HCT116 (cell line): ENCODE data around the gene FAR2. TPM values are rescaled to one million over a fixed set of nuclear protein-coding genes. Genes with fewer than 3 reads are reported as not detected.

Source experiments
- ATAC-seq: fragments of 200-7000 bp; cut with Tn5 transposase; 2 replicates; pipeline ENCODE4 v1.9.1; 2020; ENCODE audit warnings: mild to moderate bottlenecking, moderate library complexity
- BruUV-seq: library from RNA; stranded (reverse); fragments of 400-500 nt; replicated peaks from 2 replicates; lab custom pipeline; 2021; lab: Mats Ljungman, UMichigan
- CTCF ChIA-PET: fragments of 300-600 bp; sonication (Branson Sonifier 250); formaldehyde crosslinking; loops from one replicate; lab custom pipeline; 2021; ENCODE audit warnings: antibody characterized with exemption; lab: Charles Lee
- POLR2A ChIA-PET: fragments of 300-600, 350-600 bp; sonication (Branson Sonifier 250); formaldehyde crosslinking; loops from one replicate; lab custom pipeline; 2021; ENCODE audit warnings: antibody characterized with exemption; lab: Charles Lee
- RAD21 ChIA-PET, 2 experiments: fragments of 300-600 bp; sonication (Branson Sonifier 250); formaldehyde crosslinking; loops; one replicate each; lab custom pipeline; 2023; ENCODE audit warnings: low total read pairs in 2 of 2; ENCODE audit not compliant: uncharacterized antibody in 2 of 2, unreplicated experiment in 2 of 2, low non-redundant PET in 1 of 2; lab: Charles Lee
- DNase-seq: peaks from one replicate; pipeline ENCODE4 v3.0.0-alpha.2; 2010; ENCODE audit warnings: low read depth, low spot score
- H2AFZ ChIP-seq: fragments of 200-600 bp; shearing (Covaris generic), sonication (generic); 2 replicates; pipeline ENCODE4 v1.6.1; 2017; ENCODE audit warnings: low read depth, mixed run types, mixed read lengths, antibody characterized with exemption, low read length; ENCODE audit not compliant: poor library complexity, severe bottlenecking
- H3K27ac ChIP-seq: 2 replicates; pipeline ENCODE4 v1.5.1; 2012; ENCODE audit warnings: low read depth, low read length
- H3K27me3 ChIP-seq: fragments of 200-600 bp; sonication (generic); 2 replicates; pipeline ENCODE4 v1.6.1; 2016; ENCODE audit warnings: mixed run types, low read length, mixed read lengths; ENCODE audit not compliant: insufficient read depth
- H3K36me3 ChIP-seq, 2 experiments: fragments of 200-500 bp in 1 of 2; fragments of 200-600 bp in 1 of 2; sonication (Bioruptor generic) in 1 of 2; sonication (generic) in 1 of 2; 2 replicates each; pipeline versions ENCODE4 v1.5.1 to v1.6.1; 2014 to 2016; ENCODE audit warnings: low read length in 2 of 2, inconsistent platforms in 1 of 2, mixed read lengths in 1 of 2, mixed run types in 1 of 2; ENCODE audit not compliant: insufficient read depth in 2 of 2, control insufficient read depth in 1 of 2
- H3K4me1 ChIP-seq, 2 experiments: fragments of 200-600 bp in 1 of 2; sonication (generic) in 1 of 2; 2 replicates each; pipeline versions ENCODE4 v1.5.1 to v1.6.1; 2012 to 2017; ENCODE audit warnings: low read length in 2 of 2, inconsistent platforms in 1 of 2, mild to moderate bottlenecking in 1 of 2, mixed read lengths in 1 of 2, mixed run types in 1 of 2, moderate library complexity in 1 of 2; ENCODE audit not compliant: insufficient read depth in 2 of 2, control insufficient read depth in 1 of 2
- H3K4me2 ChIP-seq: fragments of 200-600 bp; sonication (generic); 2 replicates; pipeline ENCODE4 v1.6.1; 2017; ENCODE audit warnings: mixed run types, low read length, mixed read lengths
- H3K4me3 ChIP-seq, 2 experiments: fragments of 200-600 bp in 1 of 2; sonication (generic) in 1 of 2; replicated peaks in 1 of 2; 2 replicates each; pipeline ENCODE4 v1.5.1; 2011 to 2016; ENCODE audit warnings: low read length in 2 of 2, control low read depth in 1 of 2, low read depth in 1 of 2, mild to moderate bottlenecking in 1 of 2, mixed read lengths in 1 of 2, mixed run types in 1 of 2
- H3K79me2 ChIP-seq: fragments of 200-600 bp; sonication (generic); 2 replicates; pipeline ENCODE4 v1.6.1; 2017; ENCODE audit warnings: mild to moderate bottlenecking, mixed run types, low read length, moderate library complexity, mixed read lengths; ENCODE audit not compliant: insufficient read depth
- H3K9ac ChIP-seq: fragments of 200-600 bp; sonication (generic); 2 replicates; pipeline ENCODE4 v1.6.1; 2016; ENCODE audit warnings: low read length, mixed read lengths
- H3K9me2 ChIP-seq: fragments of 200-600 bp; sonication (generic), shearing (Covaris generic); 2 replicates; pipeline ENCODE4 v1.6.1; 2017; ENCODE audit warnings: mixed run types, mild to moderate bottlenecking, moderate library complexity; ENCODE audit not compliant: insufficient read depth
- H3K9me3 ChIP-seq, 2 experiments: fragments of 200-500 bp in 1 of 2; fragments of 200-600 bp in 1 of 2; sonication (Bioruptor generic) in 1 of 2; sonication (generic) in 1 of 2; 2 replicates each; pipeline ENCODE4 v1.6.1; 2014 to 2017; ENCODE audit warnings: low read length in 2 of 2, mixed read lengths in 2 of 2, inconsistent platforms in 1 of 2, low read depth in 1 of 2, mild to moderate bottlenecking in 1 of 2, mixed run types in 1 of 2, moderate library complexity in 1 of 2; ENCODE audit not compliant: control insufficient read depth in 1 of 2, insufficient read depth in 1 of 2
- H4K20me1 ChIP-seq: fragments of 200-600 bp; sonication (generic), shearing (Covaris generic); 2 replicates; pipeline ENCODE4 v1.6.1; 2017; ENCODE audit warnings: mixed run types, mild to moderate bottlenecking, moderate library complexity; ENCODE audit not compliant: insufficient read depth
- ATF3 ChIP-seq: IDR thresholded peaks from 2 replicates; pipeline ENCODE4 v1.6.1; 2012
- CBX3 ChIP-seq: IDR thresholded peaks from 2 replicates; pipeline ENCODE4 v1.6.1; 2012; ENCODE audit warnings: low read depth
- CEBPB ChIP-seq: IDR thresholded peaks from 2 replicates; pipeline ENCODE4 v1.6.1; 2012; ENCODE audit warnings: low read depth
- EGR1 ChIP-seq: IDR thresholded peaks from 2 replicates; pipeline ENCODE4 v1.6.1; 2012; ENCODE audit warnings: low read depth
- ELF1 ChIP-seq: IDR thresholded peaks from 2 replicates; pipeline ENCODE4 v1.6.1; 2012; ENCODE audit warnings: low read depth, borderline replicate concordance
- EZH2 ChIP-seq: fragments of 200-600 bp; sonication (generic); IDR thresholded peaks from 2 replicates; pipeline ENCODE4 v1.6.1; 2017; ENCODE audit warnings: antibody characterized with exemption, mixed run types
- EZH2phosphoT487 ChIP-seq: fragments of 200-600 bp; IDR thresholded peaks from 2 replicates; pipeline ENCODE4 v1.6.1; 2018; ENCODE audit warnings: antibody characterized with exemption, borderline replicate concordance
- JUND ChIP-seq: IDR thresholded peaks from 2 replicates; pipeline ENCODE4 v1.6.1; 2012
- POLR2AphosphoS5 ChIP-seq: IDR thresholded peaks from 2 replicates; pipeline ENCODE4 v1.6.1; 2011; ENCODE audit warnings: mild to moderate bottlenecking, low read depth, low read length, moderate library complexity
- RAD21 ChIP-seq: IDR thresholded peaks from 2 replicates; pipeline ENCODE4 v1.6.1; 2012; ENCODE audit warnings: low read depth, mild to moderate bottlenecking
- SRF ChIP-seq: IDR thresholded peaks from 2 replicates; pipeline ENCODE4 v1.6.1; 2012; ENCODE audit warnings: low read depth
- YY1 ChIP-seq: IDR thresholded peaks from 2 replicates; pipeline ENCODE4 v1.6.1; 2011; ENCODE audit warnings: low read length, low read depth, moderate library complexity, mild to moderate bottlenecking; ENCODE audit not compliant: insufficient replicate concordance; ENCODE audit errors: extremely low read depth
- ZFX ChIP-seq: fragments of 450-650 bp; IDR thresholded peaks from 2 replicates; pipeline ENCODE4 v1.6.1; 2017
- ZNF274 ChIP-seq: fragments of 200-500 bp; sonication (Bioruptor generic); IDR thresholded peaks from 2 replicates; pipeline ENCODE4 v1.6.1; 2014; ENCODE audit warnings: mild to moderate bottlenecking, low read depth, low read length, inconsistent platforms
- intact Hi-C: fragments of 100-400 bp; cut with micrococcal nuclease; formaldehyde crosslinking; loops from 2 replicates; pipeline ENCODE4 v1.10.0; 2022
- total RNA-seq: library from RNA; stranded (reverse); gene quantifications from one replicate; pipeline ENCODE4 v1.2.1, GENCODE V29; 2021; ENCODE audit not compliant: unreplicated experiment
- TF ChIP-seq, protein P1 (sequence below): IDR thresholded peaks from 2 replicates; pipeline ENCODE4 v1.6.1; 2012
- TF ChIP-seq, protein P2 (sequence below): IDR thresholded peaks from 2 replicates; pipeline ENCODE4 v1.6.1; 2012; ENCODE audit warnings: low read depth

Gene FAR2
- total RNA-seq, 1 experiment from 2014 or later: 9.7 TPM

DNA sequence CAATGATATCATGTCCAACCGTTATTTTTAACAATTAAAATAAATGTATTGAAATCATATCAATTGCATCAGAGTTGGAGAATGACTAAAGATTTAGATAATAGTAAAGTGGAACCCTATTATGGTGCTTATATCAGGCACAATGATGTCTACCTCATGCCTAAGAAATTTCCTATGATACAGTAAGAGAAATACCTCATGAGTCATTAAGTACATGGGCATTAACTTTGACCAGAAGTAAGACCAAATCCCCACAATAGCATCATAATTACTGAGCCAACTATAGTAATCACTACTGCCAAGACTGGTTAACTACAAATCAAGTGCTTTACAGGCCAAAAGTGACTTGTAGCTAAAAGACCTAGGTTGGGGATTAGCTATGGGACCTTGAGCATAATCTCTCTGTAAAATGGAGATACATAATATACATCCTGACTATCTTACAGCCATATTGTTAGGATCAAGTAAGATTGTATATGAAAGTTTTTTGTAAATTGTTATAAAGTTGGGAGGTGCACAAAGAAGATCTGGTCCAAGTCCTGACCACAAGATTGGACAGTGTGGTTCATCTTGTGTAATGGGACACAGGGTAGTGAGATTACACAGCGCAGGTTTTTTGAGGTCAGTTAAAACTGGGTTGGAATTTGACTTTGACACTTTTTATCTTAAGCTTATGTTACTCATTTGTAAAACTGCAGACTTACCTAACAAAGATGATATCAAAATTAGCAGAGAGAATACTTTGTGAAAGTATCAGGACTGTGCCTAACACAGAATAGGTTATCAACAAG lies 171.4 kb downstream of the FAR2 start:
- H3K9me3 ChIP-seq: no peaks in the 10 kb centered on the region
- no peak overlapping the region for H3K27ac ChIP-seq
- ATAC-seq: no peak
- H3K36me3 ChIP-seq: no peaks in the 10 kb centered on the region
- H3K79me2 ChIP-seq: no peaks in the 10 kb centered on the region
- peaks cover 0 to 15% of the 10 kb centered on the region in 2 experiments; a peak in 2 of 4 replicates for H3K4me1 ChIP-seq
- H3K4me3 ChIP-seq: no peak overlapping the region
- DNase-seq: no peak
- no peak overlapping the region for H3K9ac ChIP-seq
- RAD21 ChIA-PET: no interaction called here
- no peaks in the 10 kb centered on the region for H4K20me1 ChIP-seq
- TF ChIP-seq ATF3 (no peak), RAD21 (no peak)
- TF ChIP-seq, all 23 proteins: peak for 0
- Histone ChIP-seq H3K27me3 (no peaks in the 10 kb centered on the region), H3K4me2 (no peak overlapping the region), H3K9me2 (no peaks in the 10 kb centered on the region), H2AFZ (no peak overlapping the region)
- BruUV-seq: no TSS peak
- POLR2A ChIA-PET: no interaction called here
- CTCF ChIA-PET: no interaction called here
- intact Hi-C loops: no loop called here

DNA sequence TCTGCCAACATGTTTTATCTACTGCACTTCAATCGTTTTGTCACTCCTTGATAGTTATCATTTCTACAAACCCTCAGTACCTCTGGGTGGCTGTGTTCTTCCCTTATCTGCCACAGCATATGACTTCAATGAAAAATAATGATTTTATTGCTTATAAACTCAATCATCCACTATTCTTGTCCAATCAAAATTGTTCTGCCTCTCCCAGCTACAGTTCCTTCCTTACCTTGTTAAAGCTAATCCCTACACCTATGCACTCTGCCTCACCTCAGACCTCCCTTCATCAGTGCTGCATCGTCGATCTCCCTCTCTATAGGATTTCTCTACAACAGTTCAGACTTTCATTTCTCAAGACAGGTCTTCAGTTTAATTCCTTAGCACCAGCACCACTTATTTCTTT lies 173.1 kb downstream of the FAR2 start:
- CTCF ChIA-PET: no interaction called here
- Histone ChIP-seq H3K79me2 (no peaks in the 10 kb centered on the region), H3K4me3 (no peak overlapping the region), H3K9ac (no peak overlapping the region), H3K4me2 (no peak overlapping the region), H3K27ac (no peak overlapping the region), H4K20me1 (no peaks in the 10 kb centered on the region), H3K36me3 (no peaks in the 10 kb centered on the region), H3K9me3 (no peaks in the 10 kb centered on the region), H3K9me2 (no peaks in the 10 kb centered on the region), H3K4me1 (peaks cover 0 to 6% of the 10 kb centered on the region in 2 experiments; a peak in 2 of 4 replicates), H3K27me3 (no peaks in the 10 kb centered on the region), H2AFZ (no peak overlapping the region)
- RAD21 ChIA-PET: no interaction called here
- intact Hi-C loops: no loop called here
- BruUV-seq: no TSS peak
- no peak for DNase-seq
- POLR2A ChIA-PET: no interaction called here
- no peak for ATAC-seq
- TF ChIP-seq ZFX: no peak
- no peak for TF ChIP-seq EZH2phosphoT487
- no peak for TF ChIP-seq YY1
- TF ChIP-seq ELF1: no peak
- TF ChIP-seq CBX3: no peak
- TF ChIP-seq JUND: no peak
- TF ChIP-seq, protein P1, sequence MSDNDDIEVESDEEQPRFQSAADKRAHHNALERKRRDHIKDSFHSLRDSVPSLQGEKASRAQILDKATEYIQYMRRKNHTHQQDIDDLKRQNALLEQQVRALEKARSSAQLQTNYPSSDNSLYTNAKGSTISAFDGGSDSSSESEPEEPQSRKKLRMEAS: no peak
- no peak for TF ChIP-seq CEBPB
- TF ChIP-seq ZNF274: no peak
- TF ChIP-seq SRF: no peak
- TF ChIP-seq EZH2: no peak
- TF ChIP-seq EGR1: no peak
- no peak for TF ChIP-seq POLR2AphosphoS5
- TF ChIP-seq, protein P2, sequence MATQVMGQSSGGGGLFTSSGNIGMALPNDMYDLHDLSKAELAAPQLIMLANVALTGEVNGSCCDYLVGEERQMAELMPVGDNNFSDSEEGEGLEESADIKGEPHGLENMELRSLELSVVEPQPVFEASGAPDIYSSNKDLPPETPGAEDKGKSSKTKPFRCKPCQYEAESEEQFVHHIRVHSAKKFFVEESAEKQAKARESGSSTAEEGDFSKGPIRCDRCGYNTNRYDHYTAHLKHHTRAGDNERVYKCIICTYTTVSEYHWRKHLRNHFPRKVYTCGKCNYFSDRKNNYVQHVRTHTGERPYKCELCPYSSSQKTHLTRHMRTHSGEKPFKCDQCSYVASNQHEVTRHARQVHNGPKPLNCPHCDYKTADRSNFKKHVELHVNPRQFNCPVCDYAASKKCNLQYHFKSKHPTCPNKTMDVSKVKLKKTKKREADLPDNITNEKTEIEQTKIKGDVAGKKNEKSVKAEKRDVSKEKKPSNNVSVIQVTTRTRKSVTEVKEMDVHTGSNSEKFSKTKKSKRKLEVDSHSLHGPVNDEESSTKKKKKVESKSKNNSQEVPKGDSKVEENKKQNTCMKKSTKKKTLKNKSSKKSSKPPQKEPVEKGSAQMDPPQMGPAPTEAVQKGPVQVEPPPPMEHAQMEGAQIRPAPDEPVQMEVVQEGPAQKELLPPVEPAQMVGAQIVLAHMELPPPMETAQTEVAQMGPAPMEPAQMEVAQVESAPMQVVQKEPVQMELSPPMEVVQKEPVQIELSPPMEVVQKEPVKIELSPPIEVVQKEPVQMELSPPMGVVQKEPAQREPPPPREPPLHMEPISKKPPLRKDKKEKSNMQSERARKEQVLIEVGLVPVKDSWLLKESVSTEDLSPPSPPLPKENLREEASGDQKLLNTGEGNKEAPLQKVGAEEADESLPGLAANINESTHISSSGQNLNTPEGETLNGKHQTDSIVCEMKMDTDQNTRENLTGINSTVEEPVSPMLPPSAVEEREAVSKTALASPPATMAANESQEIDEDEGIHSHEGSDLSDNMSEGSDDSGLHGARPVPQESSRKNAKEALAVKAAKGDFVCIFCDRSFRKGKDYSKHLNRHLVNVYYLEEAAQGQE: no peak
